ENCODE results near the gene TSC22D2. TPM values are rescaled to one million over a fixed set of nuclear protein-coding genes. Genes with fewer than 3 reads are reported as not detected.

TSC22D2 gene
- polyA plus RNA-seq, 3 donors = 5.1 to 12.9 (median 5.7) TPM

GRCh38 chr3:150367757-150368156 lies 40.3 kb upstream of the TSC22D2 start:
- Histone ChIP-seq H3K36me3 (replicated peaks in 1 of 2; ENCODE audit: control insufficient read depth in 1 of 2, insufficient read depth in 2 of 2, low read length in 2 of 2) (no peaks in the 10 kb centered on the region), H3K9ac (ENCODE audit: insufficient read depth, low read length, poor library complexity, severe bottlenecking) (no peak overlapping the region), H4K20me1 (ENCODE audit: insufficient read depth, low read length) (no peaks in the 10 kb centered on the region), H3K4me1 (ENCODE audit: control insufficient read depth in 1 of 2, insufficient read depth in 2 of 2, low read length in 2 of 2) (no peaks in the 10 kb centered on the region), H3K27ac (ENCODE audit: low read depth in 1 of 2, low read length in 2 of 2) (no peak overlapping the region), H3K27me3 (ENCODE audit: control insufficient read depth in 2 of 2, insufficient read depth in 2 of 2, low read length in 2 of 2) (no peaks in the 10 kb centered on the region), H3K9me3 (replicated peaks in 1 of 2; ENCODE audit: control insufficient read depth in 1 of 2, insufficient read depth in 1 of 2, low read length in 2 of 2) (no peaks in the 10 kb centered on the region), H3K4me2 (replicated peaks; ENCODE audit: extremely low read depth, low read length, poor library complexity, severe bottlenecking) (no peak overlapping the region), H3K79me2 (ENCODE audit: insufficient read depth, low read length) (no peaks in the 10 kb centered on the region), H3K4me3 (replicated peaks in 1 of 3; ENCODE audit: low read depth in 2 of 3, low read length in 3 of 3) (no peak overlapping the region), H2AFZ (ENCODE audit: insufficient read depth, low read depth, low read length, poor library complexity, severe bottlenecking) (no peak overlapping the region)
- Mint-ChIP-seq H3K27ac (no peak overlapping the region), H3K27me3 (ENCODE audit: low read depth in 3 of 3) (peaks cover 0 to 1% (median 0%) of the 10 kb centered on the region in 3 donors), H3K4me1 (peaks cover 2% of the 10 kb centered on the region), H3K4me3 (no peak overlapping the region), H3K36me3 (no peaks in the 10 kb centered on the region), H3K9me3 (peaks cover 0 to 3% (median 0%) of the 10 kb centered on the region in 7 donors)
- intact Hi-C loops (cut with micrococcal nuclease) = no loop called here
- no peak for DNase-seq
- TF ChIP-seq, protein P1, sequence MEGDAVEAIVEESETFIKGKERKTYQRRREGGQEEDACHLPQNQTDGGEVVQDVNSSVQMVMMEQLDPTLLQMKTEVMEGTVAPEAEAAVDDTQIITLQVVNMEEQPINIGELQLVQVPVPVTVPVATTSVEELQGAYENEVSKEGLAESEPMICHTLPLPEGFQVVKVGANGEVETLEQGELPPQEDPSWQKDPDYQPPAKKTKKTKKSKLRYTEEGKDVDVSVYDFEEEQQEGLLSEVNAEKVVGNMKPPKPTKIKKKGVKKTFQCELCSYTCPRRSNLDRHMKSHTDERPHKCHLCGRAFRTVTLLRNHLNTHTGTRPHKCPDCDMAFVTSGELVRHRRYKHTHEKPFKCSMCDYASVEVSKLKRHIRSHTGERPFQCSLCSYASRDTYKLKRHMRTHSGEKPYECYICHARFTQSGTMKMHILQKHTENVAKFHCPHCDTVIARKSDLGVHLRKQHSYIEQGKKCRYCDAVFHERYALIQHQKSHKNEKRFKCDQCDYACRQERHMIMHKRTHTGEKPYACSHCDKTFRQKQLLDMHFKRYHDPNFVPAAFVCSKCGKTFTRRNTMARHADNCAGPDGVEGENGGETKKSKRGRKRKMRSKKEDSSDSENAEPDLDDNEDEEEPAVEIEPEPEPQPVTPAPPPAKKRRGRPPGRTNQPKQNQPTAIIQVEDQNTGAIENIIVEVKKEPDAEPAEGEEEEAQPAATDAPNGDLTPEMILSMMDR (IDR thresholded peaks at IDR 0.05) = no peak

GRCh38 chr3:150370122-150370602 lies 37.9 kb upstream of the TSC22D2 start:
- DNase-seq = no peak
- Histone ChIP-seq H3K36me3 (replicated peaks in 1 of 2; ENCODE audit: control insufficient read depth in 1 of 2, insufficient read depth in 2 of 2, low read length in 2 of 2) (no peaks in the 10 kb centered on the region), H3K4me2 (replicated peaks; ENCODE audit: extremely low read depth, low read length, poor library complexity, severe bottlenecking) (no peak overlapping the region), H3K4me3 (replicated peaks in 1 of 3; ENCODE audit: low read depth in 2 of 3, low read length in 3 of 3) (no peak overlapping the region), H4K20me1 (ENCODE audit: insufficient read depth, low read length) (no peaks in the 10 kb centered on the region), H3K9me3 (replicated peaks in 1 of 2; ENCODE audit: control insufficient read depth in 1 of 2, insufficient read depth in 1 of 2, low read length in 2 of 2) (no peaks in the 10 kb centered on the region), H3K27me3 (ENCODE audit: control insufficient read depth in 2 of 2, insufficient read depth in 2 of 2, low read length in 2 of 2) (no peaks in the 10 kb centered on the region), H2AFZ (ENCODE audit: insufficient read depth, low read depth, low read length, poor library complexity, severe bottlenecking) (no peak overlapping the region), H3K9ac (ENCODE audit: insufficient read depth, low read length, poor library complexity, severe bottlenecking) (no peak overlapping the region), H3K79me2 (ENCODE audit: insufficient read depth, low read length) (no peaks in the 10 kb centered on the region), H3K27ac (ENCODE audit: low read depth in 1 of 2, low read length in 2 of 2) (no peak overlapping the region), H3K4me1 (ENCODE audit: control insufficient read depth in 1 of 2, insufficient read depth in 2 of 2, low read length in 2 of 2) (peaks cover 7 to 10% of the 10 kb centered on the region in 2 donors)
- whole genome bisulfite sequencing (ENCODE audit: insufficient coverage) = 100% methylated on average over 2 of the region's 4 CpGs
- intact Hi-C loops (cut with micrococcal nuclease) = no loop called here
- H3K4me1 Mint-ChIP-seq = peaks cover 12% of the 10 kb centered on the region
- no peak overlapping the region for H3K4me3 Mint-ChIP-seq
- H3K27ac Mint-ChIP-seq = peak overlapping the region in 2 of 7 donors; percentile 18 to 31
- H3K36me3 Mint-ChIP-seq = no peaks in the 10 kb centered on the region
- peaks cover 0 to 1% (median 0%) of the 10 kb centered on the region in 3 donors for H3K27me3 Mint-ChIP-seq (ENCODE audit: low read depth in 3 of 3)
- peaks cover 0 to 3% (median 0%) of the 10 kb centered on the region in 7 donors for H3K9me3 Mint-ChIP-seq
- TF ChIP-seq, protein P1 (IDR thresholded peaks at IDR 0.05) = no peak
